Lower leg skin (tissue), 4 donors: ENCODE data around the gene ITGAD. TPM values are rescaled to one million over a fixed set of nuclear protein-coding genes. Genes with fewer than 3 reads are reported as not detected.

Experiments
- DNase-seq, 2 donors: peaks; one replicate each; pipeline ENCODE4 v3.0.0-alpha.2; 2019; ENCODE audit warnings: low spot score in 2 of 2
- H3K4me3 ChIP-seq: fragments of 200-600 bp; sonication (generic); 2 replicates; pipeline ENCODE4 v1.5.1; 2017; ENCODE audit warnings: mild to moderate bottlenecking, low read depth; ENCODE audit not compliant: poor library complexity, severe bottlenecking
- POLR2A ChIP-seq, 2 donors: fragments of 450-650 bp; IDR thresholded peaks; one replicate each; pipeline ENCODE4 v1.6.1; 2016 to 2017; ENCODE audit warnings: antibody characterized with exemption in 2 of 2, mild to moderate bottlenecking in 1 of 2, moderate library complexity in 1 of 2
- WGBS, 2 donors: methylation state at CpG; one replicate each; pipeline ENCODE4 v1.1.5; 2018; 5-methylcytosine and 5-hydroxymethylcytosine counted together
- intact Hi-C: fragments of 100-400 bp; cut with DNase I; formaldehyde crosslinking; loops from one replicate; pipeline ENCODE4 v1.15.0; 2023; ENCODE audit warnings: low total_unique reads
- total RNA-seq, 4 donors: library from RNA; depleted of rRNA; stranded (reverse); fragments of >200 nt; gene quantifications; one replicate each; pipeline ENCODE4 v1.1.0, GENCODE V29; 2016
- TF ChIP-seq, protein P1 (sequence below), 3 donors: fragments of 450-650 bp; IDR thresholded peaks; one replicate each; pipeline ENCODE4 v1.5.1; 2016; ENCODE audit warnings: antibody characterized with exemption in 3 of 3, mild to moderate bottlenecking in 3 of 3, moderate library complexity in 2 of 3

The ITGAD gene
- total RNA-seq, 4 donors from 2014 or later: not detected

- no peak overlapping the region for H3K4me3 ChIP-seq
- 58 to 67% methylated on average over 6 of the region's 6 CpGs for WGBS, 2 donors
- intact Hi-C loops: no loop called here
- no peak for DNase-seq
- no peak for TF ChIP-seq POLR2A (IDR thresholded peaks at IDR 0.05)
- TF ChIP-seq, protein P1, sequence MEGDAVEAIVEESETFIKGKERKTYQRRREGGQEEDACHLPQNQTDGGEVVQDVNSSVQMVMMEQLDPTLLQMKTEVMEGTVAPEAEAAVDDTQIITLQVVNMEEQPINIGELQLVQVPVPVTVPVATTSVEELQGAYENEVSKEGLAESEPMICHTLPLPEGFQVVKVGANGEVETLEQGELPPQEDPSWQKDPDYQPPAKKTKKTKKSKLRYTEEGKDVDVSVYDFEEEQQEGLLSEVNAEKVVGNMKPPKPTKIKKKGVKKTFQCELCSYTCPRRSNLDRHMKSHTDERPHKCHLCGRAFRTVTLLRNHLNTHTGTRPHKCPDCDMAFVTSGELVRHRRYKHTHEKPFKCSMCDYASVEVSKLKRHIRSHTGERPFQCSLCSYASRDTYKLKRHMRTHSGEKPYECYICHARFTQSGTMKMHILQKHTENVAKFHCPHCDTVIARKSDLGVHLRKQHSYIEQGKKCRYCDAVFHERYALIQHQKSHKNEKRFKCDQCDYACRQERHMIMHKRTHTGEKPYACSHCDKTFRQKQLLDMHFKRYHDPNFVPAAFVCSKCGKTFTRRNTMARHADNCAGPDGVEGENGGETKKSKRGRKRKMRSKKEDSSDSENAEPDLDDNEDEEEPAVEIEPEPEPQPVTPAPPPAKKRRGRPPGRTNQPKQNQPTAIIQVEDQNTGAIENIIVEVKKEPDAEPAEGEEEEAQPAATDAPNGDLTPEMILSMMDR (IDR thresholded peaks at IDR 0.05): no peak
These were observed 2.6 kb upstream of the ITGAD start for GRCh38 chr16:31390504-31391041.

DNA sequence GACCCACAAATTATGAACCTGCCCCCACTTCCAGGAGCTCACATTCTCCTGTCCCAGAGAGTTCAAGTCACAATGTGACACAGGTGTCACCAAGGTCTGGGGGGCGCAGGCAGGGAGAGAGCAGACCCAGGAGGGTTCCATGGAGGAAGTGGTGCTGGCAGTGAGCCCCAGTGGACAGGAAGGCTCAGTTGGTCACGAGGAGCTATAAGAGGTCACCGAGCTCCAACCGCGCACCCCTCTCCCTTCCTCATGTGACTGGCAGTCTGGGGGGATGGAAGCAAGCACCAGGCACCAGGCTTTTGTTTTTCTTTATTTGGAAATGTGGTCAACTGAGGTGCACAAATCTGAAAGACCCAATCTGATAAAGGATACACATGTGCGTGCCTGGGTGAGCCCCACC lies 2.5 kb downstream of the ITGAD start:
- no peak overlapping the region for H3K4me3 ChIP-seq
- intact Hi-C loops: no loop called here
- peak in 1 of 2 donors; percentile 40 for DNase-seq
- 60 to 69% methylated on average over 6 of the region's 6 CpGs for WGBS, 2 donors
- TF ChIP-seq, protein P1 (IDR thresholded peaks at IDR 0.05): no peak
- no peak for TF ChIP-seq POLR2A (IDR thresholded peaks at IDR 0.05)

- no peak for TF ChIP-seq POLR2A (IDR thresholded peaks at IDR 0.05)
- TF ChIP-seq, protein P1 (IDR thresholded peaks at IDR 0.05): no peak
These were observed 4.0 kb downstream of the ITGAD start for GRCh38 chr16:31397096-31397660.

DNA sequence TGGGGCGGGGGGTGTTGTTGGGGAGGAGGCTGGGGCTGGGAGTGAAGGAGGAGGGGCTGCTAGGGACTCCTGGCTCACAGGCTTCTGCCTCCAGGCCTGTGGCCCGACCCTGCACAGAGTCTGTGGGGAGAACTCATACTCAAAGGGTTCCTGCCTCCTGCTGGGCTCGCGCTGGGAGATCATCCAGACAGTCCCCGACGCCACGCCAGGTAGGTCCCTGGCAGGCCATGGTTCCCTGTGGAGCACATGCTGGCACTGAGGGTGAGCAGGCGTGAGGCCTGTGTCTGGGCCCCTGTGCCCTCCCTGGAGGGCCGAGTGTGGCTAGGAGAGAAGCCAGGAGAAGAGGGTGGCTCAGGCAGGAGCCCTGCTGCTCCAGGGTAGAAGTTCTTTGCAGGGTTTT lies 4.6 kb downstream of the ITGAD start:
- TF ChIP-seq POLR2A (IDR thresholded peaks at IDR 0.05): no peak
- TF ChIP-seq, protein P1 (IDR thresholded peaks at IDR 0.05): no peak

More at GRCh38 chr16:31397096-31397660, 4.0 kb downstream of the ITGAD start:
- intact Hi-C loops: no loop called here
- 74 to 78% methylated on average over 12 to 18 of the region's 18 CpGs for WGBS, 2 donors
- no peak for DNase-seq
- no peak overlapping the region for H3K4me3 ChIP-seq

DNA sequence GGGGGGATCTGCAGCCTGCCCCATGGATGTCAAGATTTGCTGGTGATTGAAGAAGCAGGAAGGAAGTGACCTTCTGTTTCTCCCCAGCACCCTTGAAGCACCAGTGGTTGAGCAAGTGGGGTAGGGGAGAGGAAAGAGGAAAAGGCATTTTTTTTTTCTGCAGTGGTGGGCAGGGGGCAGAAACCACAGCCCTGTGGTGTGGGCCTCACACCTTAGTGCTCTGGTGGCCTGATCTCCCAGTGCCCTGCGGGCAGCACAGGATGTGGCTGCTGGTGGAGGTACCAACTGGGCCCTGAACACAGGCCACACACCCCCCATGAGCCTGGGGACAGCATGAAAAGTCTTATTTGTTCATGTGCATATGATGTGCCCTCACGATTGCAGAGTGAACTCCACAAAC lies 7.1 kb downstream of the ITGAD start:
- no peak for TF ChIP-seq POLR2A (IDR thresholded peaks at IDR 0.05)
- TF ChIP-seq, protein P1 (IDR thresholded peaks at IDR 0.05): no peak
- DNase-seq: no peak
- no peak overlapping the region for H3K4me3 ChIP-seq
- intact Hi-C loops: no loop called here
- 77 to 82% methylated on average over 2 of the region's 2 CpGs for WGBS, 2 donors

More for the DNA sequence above, 4.6 kb downstream of the ITGAD start:
- 67 to 75% methylated on average over 9 of the region's 9 CpGs for WGBS, 2 donors
- intact Hi-C loops: no loop called here
- DNase-seq: no peak
- H3K4me3 ChIP-seq: no peak overlapping the region

DNA sequence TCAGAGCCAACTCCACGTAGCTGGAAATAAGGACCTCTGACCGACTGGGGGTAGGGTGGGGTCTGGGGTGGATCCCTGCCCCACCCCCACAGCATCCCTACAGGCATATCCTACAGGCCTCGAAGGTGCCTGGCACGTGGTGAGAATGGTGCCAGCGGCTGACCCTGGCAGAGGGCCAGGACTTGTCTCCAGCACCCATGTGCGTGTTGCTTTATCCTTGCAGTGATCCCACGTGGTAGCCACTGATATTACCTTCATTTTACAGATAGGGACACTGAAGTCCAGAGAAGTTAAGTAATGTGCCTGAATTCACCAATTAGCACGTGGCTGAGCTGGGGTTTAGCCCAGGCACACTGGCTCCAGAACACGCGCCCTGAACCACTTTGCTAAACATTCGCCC lies 8.3 kb downstream of the ITGAD start:
- 70 to 72% methylated on average over 10 to 11 of the region's 11 CpGs for WGBS, 2 donors
- TF ChIP-seq POLR2A (IDR thresholded peaks at IDR 0.05): no peak
- TF ChIP-seq, protein P1 (IDR thresholded peaks at IDR 0.05): no peak
- intact Hi-C loops: no loop called here

More for the DNA sequence above, 8.3 kb downstream of the ITGAD start:
- DNase-seq: no peak
- H3K4me3 ChIP-seq: no peak overlapping the region
